Endothelial cell (in vitro differentiated cells): Measurements from ENCODE around the gene SFN. TPM values are rescaled to one million over a fixed set of nuclear protein-coding genes. Genes with fewer than 3 reads are reported as not detected.
"Not testable (repeated sequence)": the region's sequence is repeated elsewhere in the genome, so short reads cannot be mapped to it uniquely, and the experiment has no call there.

Experiments
- DNase-seq: peaks from one replicate; pipeline ENCODE4 v3.0.0; 2021; ENCODE audit warnings: low spot score
- H3K27ac Mint-ChIP-seq: one replicate; pipeline ENCODE4 v1.8.0; 2021; ENCODE audit warnings: mixed read lengths, inconsistent platforms; ENCODE audit not compliant: unreplicated experiment
- H3K27me3 Mint-ChIP-seq: one replicate; pipeline ENCODE4 v1.8.0; 2021; ENCODE audit warnings: mild to moderate bottlenecking, moderate library complexity, mixed read lengths, inconsistent platforms; ENCODE audit not compliant: unreplicated experiment
- H3K36me3 Mint-ChIP-seq: one replicate; pipeline ENCODE4 v1.8.0; 2021; ENCODE audit warnings: mild to moderate bottlenecking, low read depth, mixed read lengths, inconsistent platforms; ENCODE audit not compliant: unreplicated experiment
- H3K4me1 Mint-ChIP-seq: one replicate; pipeline ENCODE4 v1.8.0; 2021; ENCODE audit warnings: mild to moderate bottlenecking, mixed read lengths, inconsistent platforms; ENCODE audit not compliant: unreplicated experiment
- H3K4me3 Mint-ChIP-seq: one replicate; pipeline ENCODE4 v1.8.0; 2021; ENCODE audit warnings: mild to moderate bottlenecking, mixed read lengths, inconsistent platforms; ENCODE audit not compliant: unreplicated experiment
- H3K9me3 Mint-ChIP-seq: one replicate; pipeline ENCODE4 v1.8.0; 2021; ENCODE audit warnings: mixed read lengths, inconsistent platforms; ENCODE audit not compliant: unreplicated experiment
- total RNA-seq: library from RNA; stranded (reverse); fragmentation: NEBNext Ultra II Directional; extraction: Animal tissue kit (Norgen Biotek cat#: 25700); gene quantifications from one replicate; pipeline ENCODE4 v1.2.1, GENCODE V29; 2021; ENCODE audit not compliant: unreplicated experiment
- TF ChIP-seq, protein P1 (sequence below): fragments of 200-600 bp; sonication (generic); IDR thresholded peaks from one replicate; pipeline ENCODE4 v1.5.0; 2021; ENCODE audit warnings: antibody characterized with exemption; ENCODE audit not compliant: unreplicated experiment

Gene SFN
- total RNA-seq, 1 donor from 2014 or later, result 0.54 TPM

- TF ChIP-seq, protein P1, sequence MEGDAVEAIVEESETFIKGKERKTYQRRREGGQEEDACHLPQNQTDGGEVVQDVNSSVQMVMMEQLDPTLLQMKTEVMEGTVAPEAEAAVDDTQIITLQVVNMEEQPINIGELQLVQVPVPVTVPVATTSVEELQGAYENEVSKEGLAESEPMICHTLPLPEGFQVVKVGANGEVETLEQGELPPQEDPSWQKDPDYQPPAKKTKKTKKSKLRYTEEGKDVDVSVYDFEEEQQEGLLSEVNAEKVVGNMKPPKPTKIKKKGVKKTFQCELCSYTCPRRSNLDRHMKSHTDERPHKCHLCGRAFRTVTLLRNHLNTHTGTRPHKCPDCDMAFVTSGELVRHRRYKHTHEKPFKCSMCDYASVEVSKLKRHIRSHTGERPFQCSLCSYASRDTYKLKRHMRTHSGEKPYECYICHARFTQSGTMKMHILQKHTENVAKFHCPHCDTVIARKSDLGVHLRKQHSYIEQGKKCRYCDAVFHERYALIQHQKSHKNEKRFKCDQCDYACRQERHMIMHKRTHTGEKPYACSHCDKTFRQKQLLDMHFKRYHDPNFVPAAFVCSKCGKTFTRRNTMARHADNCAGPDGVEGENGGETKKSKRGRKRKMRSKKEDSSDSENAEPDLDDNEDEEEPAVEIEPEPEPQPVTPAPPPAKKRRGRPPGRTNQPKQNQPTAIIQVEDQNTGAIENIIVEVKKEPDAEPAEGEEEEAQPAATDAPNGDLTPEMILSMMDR, result no peak
- Mint-ChIP-seq H3K27me3 (peaks cover 10% of the 10 kb centered on the region), H3K36me3 (no peaks in the 10 kb centered on the region), H3K9me3 (no peaks in the 10 kb centered on the region), H3K27ac (peak overlapping the region; percentile 84), H3K4me1 (peaks cover 7% of the 10 kb centered on the region), H3K4me3 (peak overlapping the region; percentile 95)
- DNase-seq, result peak; percentile 97
These were observed 1.9 kb downstream of the SFN start for GRCh38 chr1:26864610-26865480.

GRCh38 chr1:26873097-26873496 is 10.1 kb downstream of the SFN start:
- H3K36me3 Mint-ChIP-seq, H3K9me3 Mint-ChIP-seq, H3K4me3 Mint-ChIP-seq, H3K27ac Mint-ChIP-seq, H3K4me1 Mint-ChIP-seq, DNase-seq, H3K27me3 Mint-ChIP-seq: not testable (repeated sequence)

GRCh38 chr1:26874896-26875295 is 11.9 kb downstream of the SFN start:
- TF ChIP-seq, protein P1, result no peak
- H3K4me1 Mint-ChIP-seq, result no peaks in the 10 kb centered on the region
- no peaks in the 10 kb centered on the region for H3K9me3 Mint-ChIP-seq
- H3K27me3 Mint-ChIP-seq, result no peaks in the 10 kb centered on the region
- H3K36me3 Mint-ChIP-seq, result peaks cover 8% of the 10 kb centered on the region
- H3K27ac Mint-ChIP-seq, result no peak overlapping the region
- H3K4me3 Mint-ChIP-seq, result no peak overlapping the region
- DNase-seq, result no peak

DNA sequence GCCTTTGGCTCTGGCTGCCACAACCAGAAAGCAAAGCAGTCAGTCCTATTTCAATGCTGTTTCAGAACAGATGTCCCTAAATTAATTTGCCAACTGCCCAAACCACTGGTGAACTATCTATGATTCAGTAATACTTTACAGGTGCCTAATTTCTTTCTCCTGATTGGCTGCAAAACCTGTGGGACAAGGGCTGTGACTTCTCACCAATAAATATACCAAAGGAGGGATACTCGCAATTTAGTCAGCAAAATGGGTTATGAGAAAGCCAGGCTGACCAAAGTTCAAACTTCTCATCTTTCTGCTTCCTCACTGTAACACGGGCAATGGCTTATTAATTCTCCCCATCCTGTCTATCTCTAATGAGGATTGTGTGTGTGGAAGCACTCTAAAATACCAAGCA is 14.4 kb downstream of the SFN start:
- H3K27me3 Mint-ChIP-seq, result peaks cover 1% of the 10 kb centered on the region
- no peak overlapping the region for H3K4me3 Mint-ChIP-seq
- TF ChIP-seq, protein P1, result no peak
- H3K27ac Mint-ChIP-seq, result no peak overlapping the region
- H3K36me3 Mint-ChIP-seq, result peaks cover 10% of the 10 kb centered on the region
- H3K4me1 Mint-ChIP-seq, result no peaks in the 10 kb centered on the region
- DNase-seq, result no peak
- no peaks in the 10 kb centered on the region for H3K9me3 Mint-ChIP-seq

DNA sequence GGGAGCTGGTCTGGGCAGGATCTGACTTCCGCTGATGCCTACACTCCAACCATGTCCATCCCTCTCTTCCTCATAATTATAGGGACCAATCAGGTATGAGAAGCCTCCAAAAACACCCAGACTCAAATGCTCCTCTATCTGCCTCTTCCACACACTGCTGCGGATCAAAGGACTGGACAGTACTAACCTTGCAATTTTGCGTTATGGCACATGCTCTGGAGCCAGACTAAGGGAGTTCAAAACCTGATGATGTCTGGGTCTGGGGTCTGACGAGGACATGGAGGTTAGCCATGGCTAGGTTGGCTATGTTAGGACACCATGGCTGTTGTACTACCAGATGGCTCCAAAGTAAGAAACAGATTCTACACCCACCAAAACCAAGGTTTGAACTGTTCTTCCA is 16.8 kb downstream of the SFN start:
- no peak for DNase-seq

DNA sequence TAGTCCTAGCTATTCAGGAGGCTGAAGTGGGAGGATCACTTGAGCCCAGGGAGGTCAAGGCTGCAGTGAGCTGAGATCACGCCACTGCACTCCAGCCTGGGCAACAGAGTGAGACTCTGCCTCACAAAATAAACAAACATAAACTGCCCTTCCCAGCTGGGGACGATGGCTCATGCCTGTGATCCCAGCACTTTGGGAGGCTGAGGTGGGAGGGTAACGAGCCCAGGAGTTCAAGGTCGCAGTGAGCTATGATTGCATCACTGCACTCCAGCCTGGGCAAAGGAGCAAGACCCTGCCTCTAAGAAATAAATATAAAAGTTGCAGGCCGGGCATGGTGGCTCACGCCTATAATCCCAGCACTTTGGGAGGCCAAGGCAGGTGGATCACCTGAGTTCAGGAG is 18.7 kb downstream of the SFN start:
- not testable (repeated sequence) for H3K4me1 Mint-ChIP-seq, H3K4me3 Mint-ChIP-seq, H3K27me3 Mint-ChIP-seq, H3K27ac Mint-ChIP-seq, H3K9me3 Mint-ChIP-seq, DNase-seq
- peaks cover 37% of the 10 kb centered on the region for H3K36me3 Mint-ChIP-seq

More for the DNA sequence above, 16.8 kb downstream of the SFN start:
- H3K4me3 Mint-ChIP-seq, result no peak overlapping the region
- TF ChIP-seq, protein P1, result no peak
- no peak overlapping the region for H3K27ac Mint-ChIP-seq
- peaks cover 1% of the 10 kb centered on the region for H3K27me3 Mint-ChIP-seq
- peaks cover 31% of the 10 kb centered on the region for H3K36me3 Mint-ChIP-seq
- no peaks in the 10 kb centered on the region for H3K4me1 Mint-ChIP-seq
- H3K9me3 Mint-ChIP-seq, result no peaks in the 10 kb centered on the region
